NCI-H774 (cell line): ENCODE measurements around the gene PRXL2B.
"Not testable (repeated sequence)": the region's sequence is repeated elsewhere in the genome, so short reads cannot be mapped to it uniquely, and the experiment has no call there.

Source experiments
- DNase-seq: peaks from one replicate; lab custom pipeline; 2025; lab: John Stamatoyannopoulos, UW

PRXL2B gene

DNA sequence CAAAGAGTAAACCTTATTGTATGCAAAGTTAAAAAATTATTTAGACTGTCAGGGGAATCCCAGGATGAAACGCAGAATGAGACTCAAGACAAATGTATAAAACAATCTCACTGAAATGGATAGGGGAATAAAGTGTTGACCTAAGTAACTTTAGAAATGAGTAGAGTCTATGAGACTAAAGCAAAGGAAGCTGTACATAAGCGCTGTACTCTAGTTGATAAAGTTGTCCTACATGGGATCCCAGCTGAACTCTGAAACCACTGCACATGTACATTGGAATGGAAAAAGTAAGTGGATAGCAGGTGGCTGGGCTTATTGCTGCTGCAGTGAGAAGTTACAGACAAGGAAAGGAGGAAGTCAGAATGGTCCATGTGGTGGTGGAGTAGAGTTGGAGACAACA, 27.6 kb downstream of the PRXL2B start:
- no peak for DNase-seq

DNA sequence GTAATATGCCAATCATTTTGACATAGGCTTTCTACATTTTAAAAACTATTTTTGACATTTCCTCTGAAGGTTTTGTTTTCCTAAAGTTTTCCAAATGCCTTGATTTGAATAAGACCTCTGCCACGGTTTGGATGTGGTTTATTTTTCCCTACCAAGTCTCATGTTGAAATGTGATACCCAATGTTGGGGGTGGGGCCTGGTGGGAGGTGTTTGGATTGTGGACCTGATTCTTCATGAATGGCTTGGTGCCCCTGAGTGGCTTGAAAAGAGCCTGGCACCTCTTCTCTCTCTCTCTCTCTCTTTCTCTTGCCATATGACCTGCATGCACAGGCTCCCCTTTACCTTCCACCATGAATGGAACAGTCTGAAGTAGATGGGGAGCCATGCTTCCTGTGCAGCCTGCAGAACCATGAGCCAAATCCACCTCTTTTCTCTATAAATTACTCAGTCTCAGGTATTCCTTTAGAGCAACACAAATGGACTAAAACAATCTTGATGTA, 31.4 kb downstream of the PRXL2B start:
- DNase-seq = no peak

DNA sequence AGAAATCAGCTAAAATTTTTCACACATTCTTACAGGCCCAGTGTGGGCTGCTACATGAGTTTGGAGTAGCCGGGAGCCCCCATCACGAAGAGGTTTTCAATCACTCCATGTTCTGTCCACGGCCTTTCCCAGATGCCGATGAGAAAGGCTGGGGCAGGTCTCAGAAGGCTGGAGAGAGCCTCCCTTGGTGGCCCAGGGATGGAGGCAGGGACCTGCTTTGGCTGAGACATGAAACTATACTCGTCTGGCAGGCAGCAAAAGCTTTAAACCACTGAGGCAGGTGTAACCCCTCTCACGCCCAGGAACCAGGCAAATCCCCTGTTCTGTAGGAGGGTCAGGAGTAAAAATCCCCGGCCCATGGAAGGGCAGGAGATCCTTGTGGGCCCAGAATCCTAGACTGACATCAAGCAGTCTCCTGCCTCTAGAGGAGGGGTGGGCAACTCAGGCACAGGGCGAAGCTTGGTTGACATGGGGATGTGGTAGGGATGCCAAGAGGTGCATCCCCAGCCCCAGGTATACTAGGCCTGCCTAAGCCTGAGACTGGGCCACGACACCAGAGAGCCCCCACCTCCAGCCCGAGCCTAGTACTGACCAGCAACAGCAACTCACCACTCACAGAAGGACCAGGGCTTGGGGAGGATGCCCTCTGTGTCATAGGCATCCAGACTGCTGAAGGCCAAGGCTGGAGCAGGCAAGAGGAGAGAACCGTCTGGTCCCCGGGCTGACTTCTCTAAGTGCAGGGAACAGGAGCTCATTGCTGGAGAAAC, 37.2 kb downstream of the PRXL2B start:
- DNase-seq = no peak

DNA sequence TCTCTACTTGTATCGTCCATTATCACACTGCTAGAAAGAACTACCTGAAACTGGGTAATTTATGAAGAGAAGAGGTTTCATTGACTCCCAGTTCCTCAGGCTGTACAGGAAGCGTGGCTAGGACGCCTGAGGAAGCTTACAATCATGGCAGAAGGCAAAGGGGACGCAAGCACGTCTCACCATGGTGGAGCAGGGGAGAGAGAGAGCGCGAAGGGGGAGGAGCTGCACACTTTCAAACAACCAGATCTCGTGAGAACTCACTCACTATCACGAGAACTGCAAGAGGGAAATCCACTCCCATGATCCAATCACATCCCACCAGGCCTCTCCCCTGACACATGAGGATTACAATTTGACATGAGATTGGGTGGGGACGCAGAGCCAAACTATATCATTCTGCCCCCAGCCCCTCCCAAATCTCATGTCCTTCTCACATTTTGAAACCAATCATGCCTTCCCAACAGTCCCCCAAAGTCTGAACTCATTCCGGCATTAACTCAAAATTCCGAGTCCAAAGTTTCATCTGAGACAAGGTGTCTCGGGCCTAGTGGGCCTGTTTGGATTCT, 38.2 kb downstream of the PRXL2B start:
- no peak for DNase-seq

DNA sequence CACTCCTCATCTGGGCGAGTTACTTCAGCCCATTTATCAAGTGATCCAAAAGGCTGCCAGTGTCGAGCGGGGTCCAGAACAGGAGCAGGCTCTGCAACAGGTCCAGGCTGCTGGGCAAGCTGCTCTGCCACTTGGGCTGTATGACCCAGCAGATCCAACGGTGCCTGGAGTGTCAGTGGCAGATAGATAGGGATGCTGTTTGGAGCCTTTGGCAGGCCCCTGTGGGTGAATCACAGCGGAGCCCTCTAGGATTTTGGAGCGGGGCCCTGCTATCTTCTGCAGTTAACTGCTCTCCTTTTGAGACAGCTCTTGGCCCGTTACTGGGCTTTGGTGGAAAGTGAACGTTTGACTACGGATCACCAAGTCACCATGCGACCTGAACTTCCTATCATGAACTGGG, 38.7 kb downstream of the PRXL2B start:
- no peak for DNase-seq

DNA sequence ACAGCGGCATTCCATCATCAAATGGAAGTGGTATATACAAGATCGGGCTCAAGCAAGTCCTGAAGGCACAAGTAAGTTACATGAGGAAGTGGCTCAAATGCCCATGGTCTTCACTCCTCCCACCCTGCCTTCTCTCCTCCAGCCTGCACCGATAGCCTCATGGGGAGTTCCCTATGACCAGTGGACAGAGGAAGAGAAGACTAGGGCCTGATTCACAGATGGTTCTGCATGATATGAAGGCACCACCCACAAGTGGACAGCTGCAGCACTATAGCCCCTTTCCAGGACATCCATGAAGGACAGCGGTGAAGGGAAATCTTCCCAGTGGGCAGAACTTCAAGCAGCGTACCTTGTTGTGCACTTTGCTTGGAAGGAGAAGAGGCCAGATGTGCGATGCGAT, 39.2 kb downstream of the PRXL2B start:
- DNase-seq = not testable (repeated sequence)

DNA sequence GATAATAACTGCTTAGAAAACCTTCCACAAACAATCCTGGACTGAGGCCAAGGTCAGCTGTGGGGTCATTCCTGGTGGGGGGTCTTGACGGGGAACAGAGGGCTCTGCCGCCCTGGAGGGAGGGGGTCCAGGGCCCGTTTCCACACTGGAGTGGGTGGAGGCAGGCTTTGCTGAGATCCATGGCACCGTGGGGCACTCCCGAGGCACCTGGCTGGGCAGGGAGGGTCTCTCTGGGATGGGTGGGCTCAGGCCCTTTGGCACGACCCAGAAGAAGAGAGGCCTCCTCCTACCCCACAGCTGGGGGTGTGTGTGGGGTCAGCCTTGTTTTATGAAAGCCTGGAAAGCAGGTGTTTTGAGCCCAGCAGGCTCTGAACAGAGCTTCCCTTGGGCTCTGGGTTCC, 41.2 kb downstream of the PRXL2B start:
- no peak for DNase-seq

DNA sequence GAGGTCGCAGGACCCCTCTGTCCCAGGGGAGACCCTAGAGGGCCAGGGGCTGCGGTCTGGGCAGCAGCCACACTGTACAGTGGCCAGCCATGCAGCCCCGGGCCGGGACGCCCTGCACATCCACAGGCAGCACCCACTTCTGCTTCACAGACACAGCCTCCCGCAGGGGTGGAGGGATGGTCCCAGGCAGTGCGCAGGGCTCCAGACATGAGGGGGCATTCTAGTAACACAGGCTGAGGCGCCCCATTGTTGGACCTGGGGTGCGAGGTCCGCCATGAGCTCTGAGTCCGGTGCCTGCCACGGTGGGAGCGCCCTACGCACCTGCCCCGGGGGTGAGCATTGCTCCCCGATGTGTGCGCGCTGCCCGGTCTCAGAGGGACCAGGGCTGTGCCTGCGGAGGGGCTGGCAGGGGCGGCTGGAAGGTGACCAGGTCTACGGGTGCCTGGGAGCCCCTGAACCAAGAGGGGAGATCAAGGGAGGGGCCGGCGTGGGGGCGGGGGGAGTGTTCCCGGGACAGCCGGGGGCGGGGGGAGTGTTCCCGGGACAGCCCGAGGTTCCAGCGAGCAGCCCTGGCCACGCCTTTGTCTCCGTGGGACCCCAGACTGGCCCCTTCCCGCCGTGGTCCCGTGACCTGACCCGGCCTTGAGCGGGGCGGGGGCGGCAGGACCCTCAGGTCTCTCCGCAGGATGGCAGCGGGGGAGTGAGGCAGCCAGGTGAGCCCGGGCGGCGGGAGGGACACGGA, 41.8 kb downstream of the PRXL2B start:
- DNase-seq = no peak

DNA sequence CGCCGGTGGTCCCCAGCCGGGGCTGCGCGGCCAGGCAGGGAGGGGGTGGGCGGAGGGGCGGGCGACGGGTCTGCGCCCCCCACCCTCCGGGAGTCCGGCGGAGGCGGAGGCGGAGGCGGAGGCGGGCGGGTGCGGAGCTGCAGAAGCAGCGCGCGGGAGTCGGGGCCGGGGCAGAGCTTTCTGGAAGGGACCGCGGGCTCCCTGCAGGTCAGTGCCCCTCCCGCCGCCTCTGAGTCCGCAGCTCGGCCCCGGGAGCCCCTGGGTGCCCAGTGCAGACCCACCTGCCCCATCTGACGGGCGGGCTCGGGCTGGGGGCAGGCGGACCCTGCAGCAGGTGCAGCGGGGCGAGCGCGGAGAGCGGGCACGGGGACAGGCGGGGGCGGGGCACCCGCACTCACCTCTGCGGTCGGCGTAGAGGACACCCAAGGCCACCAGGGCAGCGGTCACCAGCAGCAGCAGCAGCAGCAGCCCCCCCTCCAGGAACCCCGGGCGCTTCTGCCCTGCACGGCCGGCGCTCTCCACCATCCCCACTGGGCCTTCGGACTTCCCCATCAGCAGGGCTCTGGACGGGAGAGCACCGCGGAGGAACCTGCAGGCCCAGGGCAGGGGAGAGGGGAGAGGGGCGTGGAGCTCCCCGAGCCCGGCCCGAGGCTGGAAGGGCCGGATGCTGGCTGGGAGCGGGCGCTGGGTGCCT, 42.5 kb downstream of the PRXL2B start:
- no peak for DNase-seq

DNA sequence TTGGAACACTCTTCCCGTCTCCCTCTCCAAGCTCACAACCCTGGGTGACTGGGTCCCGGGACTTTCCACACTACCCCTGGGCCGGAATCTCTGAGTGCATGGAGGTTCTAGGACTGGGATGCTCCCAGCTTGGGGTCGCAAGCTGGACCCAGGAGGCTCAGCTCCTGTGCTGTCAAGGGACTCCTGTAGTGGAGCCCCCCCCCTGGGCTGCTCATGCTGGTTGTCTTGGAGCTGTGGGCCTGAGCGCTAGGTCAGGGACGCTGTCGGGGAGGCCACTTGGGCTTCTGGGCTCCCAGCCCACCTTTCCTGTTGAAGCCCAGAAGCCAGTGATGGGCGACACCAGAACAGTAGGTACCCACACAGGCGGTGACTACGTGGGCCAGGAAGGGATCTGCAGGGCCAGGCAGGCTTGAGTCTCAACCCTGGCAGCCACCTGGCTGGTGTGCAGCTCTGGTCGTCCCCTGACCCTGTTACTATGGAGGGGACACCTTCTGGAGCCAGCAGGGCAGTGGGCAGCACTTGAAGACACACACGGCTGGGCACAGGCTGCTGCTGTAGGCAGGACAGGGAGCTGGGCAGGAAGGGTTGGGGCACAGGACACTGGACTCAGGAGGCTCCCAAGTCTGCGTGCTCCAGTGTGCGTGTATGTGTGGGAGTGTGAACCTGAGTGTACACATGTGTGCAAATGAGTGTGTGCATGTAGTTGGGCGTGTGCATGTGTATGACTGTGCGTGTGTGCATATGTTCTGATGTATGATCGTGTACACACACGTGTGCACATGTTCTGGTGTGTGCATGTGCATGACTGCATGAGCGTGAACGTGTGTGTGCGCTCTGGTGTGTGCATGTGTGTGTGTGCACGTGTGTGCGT, 43.3 kb downstream of the PRXL2B start:
- no peak for DNase-seq

DNA sequence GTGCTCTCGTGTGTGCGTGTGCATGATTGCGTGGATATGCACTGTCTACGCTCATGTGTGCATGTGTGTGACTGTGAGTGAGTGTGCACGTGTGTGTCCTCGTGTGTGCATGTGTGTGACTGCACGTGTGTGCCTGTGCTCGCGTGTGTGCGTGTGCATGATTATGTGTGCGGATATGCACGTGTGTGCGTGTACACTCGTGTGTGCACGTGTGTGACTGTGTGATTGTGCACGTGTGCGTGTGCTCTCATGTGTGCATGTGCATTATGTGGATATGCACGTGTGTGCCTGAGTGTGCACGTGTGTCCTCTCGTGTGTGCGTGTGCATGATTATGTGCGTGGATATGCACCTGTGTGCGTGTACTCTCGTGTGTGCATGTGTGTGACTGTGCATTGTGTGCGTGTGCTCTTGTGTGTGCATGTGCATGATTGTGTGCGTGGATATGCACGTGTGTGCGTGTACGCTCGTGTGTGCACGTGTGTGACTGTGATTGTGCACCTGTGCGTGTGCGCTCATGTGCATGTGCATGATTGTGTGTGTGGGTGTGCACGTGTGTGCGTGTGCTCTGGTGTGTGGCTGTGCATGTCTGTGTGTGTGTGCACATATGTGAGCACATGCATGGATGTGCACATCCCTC, 44.0 kb downstream of the PRXL2B start:
- no peak for DNase-seq

DNA sequence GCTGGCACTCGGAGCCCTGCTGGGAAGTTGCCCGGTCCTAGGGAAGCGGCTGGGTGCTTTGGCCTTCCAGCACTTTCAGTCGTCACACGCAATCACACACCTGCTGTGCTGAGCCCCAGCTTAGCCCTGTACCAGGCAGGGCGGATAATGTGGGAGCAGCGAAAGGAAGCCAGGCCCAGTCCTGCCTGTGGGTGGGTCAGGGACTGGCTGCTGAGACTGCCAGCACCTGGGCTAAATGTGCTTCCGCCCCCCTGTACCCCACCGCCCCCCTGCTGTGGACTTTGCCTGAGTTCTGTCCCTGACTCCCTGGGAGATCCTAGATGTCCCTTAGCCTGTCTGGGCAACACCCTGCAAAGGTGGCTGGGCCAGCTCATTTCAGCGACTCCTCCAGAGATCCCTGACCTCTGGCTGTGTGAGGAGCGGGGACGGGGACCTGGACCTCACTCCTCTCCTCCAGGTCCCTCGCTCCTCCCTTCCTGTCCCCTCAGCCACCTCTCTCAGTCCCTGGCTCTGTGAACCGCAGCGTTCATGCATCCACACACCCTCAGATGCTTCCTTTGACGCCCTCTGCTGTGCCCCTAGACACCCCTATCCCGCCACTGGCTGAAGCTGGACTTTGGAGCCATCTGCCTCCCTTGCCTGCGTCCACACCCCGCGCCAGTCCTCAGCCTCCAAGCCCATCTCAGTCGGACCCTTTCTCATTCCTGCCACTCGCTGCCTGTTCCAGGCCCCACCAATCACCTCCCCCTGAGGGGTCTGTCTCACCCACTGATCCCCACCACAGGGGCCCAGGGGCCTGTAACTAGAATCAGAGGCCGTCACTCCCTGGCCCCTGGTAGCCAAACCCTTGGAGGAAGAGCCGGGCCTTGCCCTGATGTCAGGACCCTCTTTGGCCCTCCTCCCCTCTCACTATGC, 44.8 kb downstream of the PRXL2B start:
- DNase-seq = no peak

DNA sequence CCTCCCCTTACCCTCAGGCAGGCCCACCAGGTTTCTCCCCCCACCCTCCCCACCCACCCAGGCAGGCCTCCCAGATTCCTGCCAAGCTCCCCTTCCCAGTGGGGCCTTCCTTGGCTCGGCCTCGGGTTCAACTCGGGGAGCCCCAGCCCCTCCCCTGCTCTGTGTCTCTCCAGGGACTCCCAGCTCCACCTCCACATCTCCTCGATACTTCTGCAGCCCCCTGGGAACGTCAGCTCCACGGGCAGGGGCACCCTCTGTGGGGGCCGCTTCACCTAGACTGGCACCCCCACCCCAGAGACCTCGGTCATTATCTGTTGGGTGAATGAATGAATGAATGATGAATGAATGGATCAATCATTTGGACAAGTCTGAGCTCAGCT, 45.5 kb downstream of the PRXL2B start:
- no peak for DNase-seq

DNA sequence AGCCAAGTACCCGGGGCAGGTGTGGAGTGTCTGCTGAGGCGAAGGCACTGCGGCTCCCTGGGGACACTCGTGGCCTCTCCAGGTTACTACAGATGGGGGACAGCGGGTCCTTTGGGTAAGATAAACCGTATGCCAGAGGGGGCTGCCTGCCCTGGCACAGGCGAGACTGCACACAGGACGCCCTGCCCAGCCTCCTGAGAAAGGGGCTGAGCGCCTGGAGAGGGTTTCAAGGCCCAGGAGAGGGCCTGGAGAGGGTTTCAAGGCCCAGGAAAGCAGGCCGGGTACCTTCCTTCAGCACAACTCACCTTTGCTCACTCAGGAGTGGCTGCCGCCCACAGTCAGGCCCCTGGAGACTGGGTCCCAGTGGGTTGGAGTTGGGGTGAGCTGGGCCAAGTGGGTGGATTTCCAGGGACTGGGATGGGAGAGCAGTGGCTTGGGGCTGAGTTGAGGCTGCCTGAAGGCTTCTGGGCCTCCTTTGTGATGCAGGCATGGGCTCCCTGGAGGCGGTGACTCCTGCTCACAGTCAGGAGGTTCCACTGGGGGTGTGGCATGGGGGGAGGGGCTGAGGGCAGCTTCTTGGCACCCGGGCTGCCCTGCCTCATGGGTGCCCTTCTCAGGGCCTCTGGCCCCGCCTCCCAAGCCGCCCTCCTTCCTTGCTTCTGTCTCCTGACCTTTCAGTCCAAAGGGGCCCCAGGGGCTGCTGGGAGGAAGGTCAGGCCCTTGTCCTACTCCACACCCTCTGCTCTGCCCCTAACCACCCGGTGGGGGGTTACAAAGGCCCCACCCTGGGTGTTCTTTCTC, 46.2 kb downstream of the PRXL2B start, which contains the start of gene MMEL1:
MMEL1 (minus strand) TSS at position 456 of the 801 bp plus-strand sequence. CDS start 3,532 bp downstream, outside the sequence.
- DNase-seq = no peak

DNA sequence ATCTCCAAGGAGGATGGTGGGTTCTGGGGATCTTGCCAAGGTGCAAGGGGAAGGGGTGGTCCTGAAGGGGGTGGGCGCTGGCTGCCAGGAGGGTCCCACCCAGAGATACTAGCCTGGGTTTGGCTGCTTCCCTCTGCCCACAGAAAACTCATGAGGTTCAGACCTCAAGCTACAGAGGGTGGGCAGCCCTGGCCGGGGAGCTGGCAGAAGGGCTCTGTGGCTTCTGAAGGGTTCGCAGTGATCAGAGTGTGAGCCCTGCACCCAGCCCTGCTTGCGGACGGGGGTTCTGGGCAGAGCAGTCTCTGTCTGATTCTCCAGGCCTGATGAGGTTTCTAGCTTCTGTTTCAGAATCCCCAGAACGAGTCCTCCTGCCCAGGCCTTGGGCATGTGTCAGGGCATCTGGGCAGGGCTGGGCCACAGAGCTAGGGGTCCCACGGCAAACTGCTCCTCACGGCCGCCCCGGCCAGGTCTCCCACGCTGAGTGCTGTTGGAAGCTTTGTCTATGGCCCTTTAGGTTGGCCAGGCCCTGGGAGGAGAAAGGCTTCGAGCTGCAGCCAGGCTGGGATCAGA, 46.9 kb downstream of the PRXL2B start:
- DNase-seq = no peak

DNA sequence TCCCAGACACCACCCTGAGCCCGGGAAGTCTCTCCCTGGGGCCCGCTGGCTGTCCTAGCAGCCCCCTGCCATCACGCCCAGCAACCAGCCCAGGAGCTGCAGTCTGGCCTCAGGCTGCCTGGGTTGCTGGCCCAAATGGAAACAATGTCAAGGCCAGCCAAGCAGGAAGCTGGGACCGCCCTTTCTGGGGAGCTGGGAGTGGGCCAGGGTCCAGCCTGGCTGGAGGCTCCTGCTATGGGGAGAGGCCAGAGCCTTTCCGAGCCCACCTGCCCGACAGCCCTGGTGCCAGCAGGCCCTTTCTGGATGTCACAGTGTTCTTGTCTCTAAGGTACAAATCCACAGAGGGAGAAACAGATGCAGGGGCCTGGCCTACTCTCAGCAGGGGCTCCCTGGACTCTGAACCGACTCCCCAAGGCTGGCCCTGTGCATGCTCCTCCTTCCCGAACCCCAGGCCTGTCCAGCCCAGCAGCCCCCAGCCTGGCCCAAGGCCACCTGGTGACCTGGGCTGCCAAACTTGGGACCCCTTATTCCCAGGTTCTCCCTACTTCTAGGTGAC, 47.4 kb downstream of the PRXL2B start:
- DNase-seq = no peak

DNA sequence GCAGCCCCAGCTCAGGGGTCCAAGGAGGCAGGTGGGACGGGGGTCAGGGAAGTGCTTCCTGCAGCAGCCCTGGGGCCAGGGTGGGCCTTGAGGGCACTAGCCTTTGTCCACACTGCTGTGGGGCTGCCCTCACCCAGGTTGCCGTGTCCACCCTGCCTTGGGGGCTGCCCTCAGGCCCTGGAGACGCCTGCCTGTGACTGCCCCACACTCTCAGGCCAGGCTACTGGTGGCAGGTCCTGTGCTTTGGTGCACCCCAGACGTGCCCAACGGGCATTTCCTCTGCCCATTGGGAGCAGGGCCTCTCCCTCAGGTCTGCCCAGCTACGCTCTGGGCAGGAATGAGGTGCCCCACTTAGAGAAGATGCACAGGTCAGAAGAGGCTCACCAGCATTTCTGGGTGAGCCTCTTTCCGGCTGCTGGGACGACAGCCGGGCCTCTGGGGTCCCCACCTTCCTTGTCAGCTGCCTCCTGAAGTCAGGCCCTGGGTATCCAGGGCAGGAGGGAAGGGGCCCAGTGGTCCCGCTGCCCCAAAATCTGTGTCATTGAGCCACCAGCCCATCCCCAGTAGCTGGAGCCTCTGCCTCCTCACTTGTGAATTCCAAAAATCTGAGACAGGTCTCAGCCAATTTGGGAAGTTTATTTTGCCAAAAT, 48.9 kb downstream of the PRXL2B start:
- no peak for DNase-seq

DNA sequence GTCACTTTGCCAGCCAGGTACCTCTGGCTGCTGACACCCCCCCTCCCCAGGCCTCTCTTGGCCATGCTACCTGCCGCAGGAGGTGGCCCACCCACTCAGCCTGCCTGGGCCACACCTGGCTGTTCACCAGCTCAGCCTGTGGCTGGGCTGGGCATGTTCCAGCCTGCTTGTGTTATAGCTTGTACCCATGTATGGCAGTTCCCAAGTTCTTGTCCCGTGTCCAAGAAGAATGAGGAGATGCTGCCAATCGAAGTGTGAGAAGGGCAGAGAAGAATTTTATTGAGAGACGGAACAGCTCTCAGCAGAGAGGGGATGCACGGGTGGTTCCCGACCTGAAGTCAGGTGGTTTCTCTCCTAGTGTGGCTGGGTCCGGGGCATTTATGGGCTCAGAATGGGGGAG, 50.2 kb downstream of the PRXL2B start:
- no peak for DNase-seq
